Stimulated activated CD4-positive, alpha-beta T cell treated with anti-CD3 and anti-CD28 coated beads, Interleukin-12 subunit alpha, Interleukin-12 subunit beta, amount 100 ng/mL, for 48 hours (primary cell): ENCODE data around the gene ZNF544.
"Not testable (repeated sequence)": the region's sequence is repeated elsewhere in the genome, so short reads cannot be mapped to it uniquely, and the experiment has no call there.

Experiments used
- DNase-seq, 3 donors: peaks; one replicate each; pipeline ENCODE4 v3.0.0-alpha.2; 2020; ENCODE audit warnings: low read depth in 2 of 3, low spot score in 1 of 3

The ZNF544 gene

DNA sequence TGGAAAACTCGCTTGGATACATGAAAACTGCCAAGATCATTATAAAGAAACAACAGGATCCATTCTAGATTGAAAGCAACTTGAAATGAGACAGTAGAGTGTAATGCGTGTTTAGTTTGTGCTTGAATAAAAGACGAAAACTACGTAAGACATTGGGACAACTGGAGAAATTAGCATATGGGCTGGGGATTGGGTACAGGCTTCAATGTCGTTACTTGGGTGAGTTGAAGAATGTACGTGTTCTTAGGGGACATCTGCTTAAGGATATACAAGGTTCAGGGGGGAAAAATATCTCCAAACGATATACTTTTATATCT lies 76.0 kb downstream of the ZNF544 start:
- no peak for DNase-seq

DNA sequence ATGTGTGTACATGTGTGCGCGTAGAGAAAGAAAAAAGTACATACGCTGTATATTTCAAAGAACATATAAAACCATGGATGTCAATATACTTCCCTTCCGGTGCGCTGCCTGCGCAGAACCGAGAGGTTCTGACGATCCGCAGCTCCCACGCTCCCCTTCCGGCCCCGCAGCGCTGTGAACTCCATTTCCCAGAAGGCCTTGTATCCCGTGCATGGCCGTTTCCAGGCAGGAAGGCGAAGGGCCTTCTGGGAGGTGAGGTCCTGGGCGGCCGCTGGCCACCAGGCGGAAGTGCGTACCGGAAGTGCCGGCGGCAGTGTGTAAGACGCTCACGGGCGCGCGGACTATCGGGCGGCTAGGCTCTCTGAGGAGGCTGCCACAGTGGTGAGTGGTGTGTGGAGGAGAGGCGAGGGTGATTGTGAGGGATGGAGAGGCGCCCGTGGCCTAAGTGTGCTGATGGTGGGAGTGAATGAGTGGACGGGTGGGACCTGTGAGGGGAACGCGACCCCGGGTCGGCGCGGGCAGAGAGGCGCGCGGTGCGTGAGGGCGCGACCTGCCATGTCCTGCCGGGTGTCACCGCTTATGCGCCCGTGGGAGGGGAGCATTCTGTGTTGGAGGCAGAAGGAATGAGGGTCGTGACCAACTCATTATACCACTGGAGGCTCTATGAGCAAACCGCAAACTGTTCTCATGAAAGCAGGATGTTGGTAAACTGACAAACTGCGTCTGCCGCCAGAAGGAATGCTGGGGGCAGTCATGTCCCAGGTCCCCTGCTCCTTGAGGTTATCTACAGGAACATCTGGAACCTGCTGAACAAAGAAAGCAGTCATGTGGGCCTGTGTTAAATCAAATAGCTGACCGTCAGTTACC lies 76.6 kb downstream of the ZNF544 start, which contains the start of gene ERVK3-1:
TSS of gene ERVK3-1 (plus strand) at position 313 of the 867 bp plus-strand sequence. CDS start 6,792 bp downstream, outside the sequence.
- DNase-seq, result peak; percentile 84 to 93 (median 91)

DNA sequence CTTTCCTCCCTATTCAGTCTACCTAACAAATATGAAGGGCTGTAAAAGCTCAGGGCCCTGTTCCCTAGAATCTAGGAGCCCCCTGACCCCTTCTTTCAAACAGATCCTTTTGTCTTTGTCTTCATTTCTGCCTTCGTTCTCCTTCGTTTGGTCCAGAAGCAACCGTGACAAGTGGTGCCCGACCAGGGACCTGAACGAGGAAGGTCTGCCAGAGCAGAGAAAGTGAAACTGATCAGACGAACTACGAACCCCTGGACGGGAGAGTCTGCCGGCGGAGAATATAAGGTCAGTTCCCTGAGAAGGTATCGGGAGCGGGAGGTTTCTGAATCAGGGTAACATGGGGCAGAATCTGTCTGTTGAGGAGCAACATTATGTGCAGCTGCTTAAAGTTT lies 77.2 kb downstream of the ZNF544 start:
- DNase-seq, result no peak

- no peak for DNase-seq
Observed at GRCh38 chr19:58307736-58308135, 79.0 kb downstream of the ZNF544 start.

GRCh38 chr19:58310685-58311084 lies 82.0 kb downstream of the ZNF544 start:
- not testable (repeated sequence) for DNase-seq

GRCh38 chr19:58311345-58311865 lies 82.7 kb downstream of the ZNF544 start:
- DNase-seq, result no peak
